ENCODE results near the gene CACNB2.

The CACNB2 gene

DNA sequence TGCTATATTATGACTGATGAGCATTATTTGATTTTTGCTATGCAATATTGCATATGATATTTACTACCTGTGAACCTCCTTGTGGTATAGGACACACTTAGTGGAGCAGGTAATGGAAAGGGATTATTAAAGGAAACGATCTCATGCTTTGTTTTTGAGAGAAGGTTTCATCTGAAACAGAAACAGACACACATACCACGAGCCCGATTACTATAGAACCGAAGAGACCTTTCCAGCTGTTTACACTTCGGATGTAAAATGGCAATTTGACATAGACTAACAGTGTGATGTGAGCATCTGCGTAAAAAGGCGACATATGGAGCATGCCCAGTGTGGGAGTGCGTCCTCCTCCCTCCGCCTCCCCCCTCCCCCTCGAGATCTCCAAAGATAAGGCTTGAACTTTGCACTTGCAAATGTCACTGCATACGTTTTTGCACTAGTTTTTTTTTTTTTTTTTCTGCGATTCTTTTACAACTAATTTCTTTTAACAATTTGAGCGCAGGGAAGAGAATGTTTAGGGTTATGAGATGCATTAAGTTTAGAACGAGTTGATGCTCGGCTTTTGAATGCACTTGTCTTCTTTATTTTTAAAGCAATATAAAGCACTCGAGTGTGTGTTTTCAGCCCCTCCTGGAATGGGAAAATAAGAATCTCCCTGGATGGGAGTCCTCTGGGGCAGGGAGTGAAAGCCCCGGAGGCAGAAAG, 260.1 kb downstream of the CACNB2 start:
- DNase-seq (ENCODE audit: low read depth): no peak
- H3K4me3 ChIP-seq (ENCODE audit: low read length): no peak overlapping the region
- TF ChIP-seq, protein P1, sequence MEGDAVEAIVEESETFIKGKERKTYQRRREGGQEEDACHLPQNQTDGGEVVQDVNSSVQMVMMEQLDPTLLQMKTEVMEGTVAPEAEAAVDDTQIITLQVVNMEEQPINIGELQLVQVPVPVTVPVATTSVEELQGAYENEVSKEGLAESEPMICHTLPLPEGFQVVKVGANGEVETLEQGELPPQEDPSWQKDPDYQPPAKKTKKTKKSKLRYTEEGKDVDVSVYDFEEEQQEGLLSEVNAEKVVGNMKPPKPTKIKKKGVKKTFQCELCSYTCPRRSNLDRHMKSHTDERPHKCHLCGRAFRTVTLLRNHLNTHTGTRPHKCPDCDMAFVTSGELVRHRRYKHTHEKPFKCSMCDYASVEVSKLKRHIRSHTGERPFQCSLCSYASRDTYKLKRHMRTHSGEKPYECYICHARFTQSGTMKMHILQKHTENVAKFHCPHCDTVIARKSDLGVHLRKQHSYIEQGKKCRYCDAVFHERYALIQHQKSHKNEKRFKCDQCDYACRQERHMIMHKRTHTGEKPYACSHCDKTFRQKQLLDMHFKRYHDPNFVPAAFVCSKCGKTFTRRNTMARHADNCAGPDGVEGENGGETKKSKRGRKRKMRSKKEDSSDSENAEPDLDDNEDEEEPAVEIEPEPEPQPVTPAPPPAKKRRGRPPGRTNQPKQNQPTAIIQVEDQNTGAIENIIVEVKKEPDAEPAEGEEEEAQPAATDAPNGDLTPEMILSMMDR (IDR thresholded peaks at IDR 0.05; ENCODE audit: insufficient read depth, low read depth, low read length, missing control alignments): no peak

DNA sequence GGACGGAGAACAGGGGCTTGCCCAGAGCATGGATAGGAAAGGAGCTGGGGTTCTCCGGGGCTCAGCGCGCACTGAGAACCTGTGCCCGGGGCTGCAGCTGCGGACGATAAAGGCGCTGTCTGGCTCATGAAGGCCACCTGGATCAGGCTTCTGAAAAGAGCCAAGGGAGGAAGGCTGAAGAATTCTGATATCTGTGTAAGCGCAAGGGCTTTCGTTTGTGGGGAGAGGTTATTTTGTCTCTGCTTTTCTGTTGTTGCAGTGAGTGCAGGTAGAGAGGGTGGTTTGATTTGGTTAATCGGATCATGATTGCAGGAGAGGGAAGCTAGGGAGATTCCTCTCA, 260.7 kb downstream of the CACNB2 start:
- no peak for DNase-seq (ENCODE audit: low read depth)
- TF ChIP-seq, protein P1 (IDR thresholded peaks at IDR 0.05; ENCODE audit: insufficient read depth, low read depth, low read length, missing control alignments): no peak
- H3K4me3 ChIP-seq (ENCODE audit: low read length): no peak overlapping the region

DNA sequence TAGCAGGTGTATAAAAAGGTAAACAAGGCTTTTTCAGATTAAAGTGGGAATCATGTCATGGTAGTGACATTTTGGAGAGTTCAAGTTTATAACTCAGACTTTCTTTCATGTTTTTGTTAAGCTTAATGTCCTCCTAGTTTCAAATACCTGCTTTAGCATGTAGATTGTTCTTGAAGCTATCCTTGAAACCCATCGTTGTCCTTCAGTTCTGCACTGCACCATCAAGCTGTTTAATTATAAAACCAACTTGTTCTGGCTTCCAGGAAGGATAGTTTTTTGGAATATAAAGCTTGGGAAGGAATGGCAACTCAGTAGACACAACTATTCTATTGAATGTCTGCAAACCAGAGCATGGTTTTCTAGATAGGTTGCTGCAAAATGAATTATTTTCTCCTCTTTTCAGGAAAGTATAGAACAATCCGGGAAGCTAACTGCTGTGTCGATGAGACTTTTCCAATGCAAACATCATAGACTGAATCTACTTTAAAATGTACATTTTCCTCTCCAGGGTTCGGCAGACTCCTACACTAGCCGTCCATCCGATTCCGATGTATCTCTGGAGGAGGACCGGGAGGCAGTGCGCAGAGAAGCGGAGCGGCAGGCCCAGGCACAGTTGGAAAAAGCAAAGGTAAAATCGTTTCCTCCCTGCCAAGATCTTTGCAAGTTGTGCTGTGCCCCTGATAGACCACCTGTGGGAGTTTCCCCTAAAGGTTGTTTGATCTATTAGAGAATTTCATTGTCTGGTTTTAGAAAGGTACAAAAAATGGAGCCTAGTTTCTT, 261.4 kb downstream of the CACNB2 start:
- TF ChIP-seq, protein P1 (IDR thresholded peaks at IDR 0.05; ENCODE audit: insufficient read depth, low read depth, low read length, missing control alignments): no peak
- H3K4me3 ChIP-seq (ENCODE audit: low read length): no peak overlapping the region
- DNase-seq (ENCODE audit: low read depth): no peak

DNA sequence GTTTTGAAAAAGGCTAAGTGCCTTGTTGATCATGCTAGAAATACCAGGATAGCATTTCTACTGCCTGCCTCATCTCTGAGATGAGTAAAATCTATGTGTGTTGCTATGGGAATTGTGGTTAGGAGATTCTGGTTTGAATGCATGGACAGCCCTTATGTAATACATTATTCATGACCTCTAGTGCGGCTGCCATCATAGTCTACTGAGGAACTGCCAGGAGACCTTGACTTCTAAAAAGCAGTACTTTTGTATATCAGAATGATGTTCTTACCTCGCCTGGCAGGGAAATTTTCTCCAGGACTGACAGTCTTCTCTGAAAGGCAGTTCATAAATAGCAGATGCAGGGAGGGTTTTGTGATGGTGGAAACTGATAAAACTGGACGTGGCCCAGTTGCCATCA, 262.6 kb downstream of the CACNB2 start:
- TF ChIP-seq, protein P1 (IDR thresholded peaks at IDR 0.05; ENCODE audit: insufficient read depth, low read depth, low read length, missing control alignments): no peak
- no peak for DNase-seq (ENCODE audit: low read depth)
- H3K4me3 ChIP-seq (ENCODE audit: low read length): no peak overlapping the region

DNA sequence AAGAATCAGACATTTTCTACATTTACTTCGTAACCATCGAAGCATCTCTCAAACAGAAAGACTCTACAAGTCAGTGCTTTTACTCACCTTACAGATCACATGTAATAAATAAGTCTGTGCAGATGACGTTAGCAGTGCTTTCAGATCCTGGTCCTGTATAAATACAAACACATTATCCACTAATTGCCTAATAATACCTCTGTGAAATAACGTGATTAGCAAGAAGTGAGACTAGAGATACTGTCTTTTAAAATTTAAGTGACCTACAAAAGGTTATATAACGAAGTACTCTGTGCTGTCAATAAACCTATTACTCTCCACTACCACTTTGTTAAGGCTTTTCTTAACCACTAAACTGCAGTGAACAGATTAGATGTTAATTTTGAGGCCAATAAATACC, 264.3 kb downstream of the CACNB2 start:
- no peak overlapping the region for H3K4me3 ChIP-seq (ENCODE audit: low read length)
- no peak for DNase-seq (ENCODE audit: low read depth)
- TF ChIP-seq, protein P1 (IDR thresholded peaks at IDR 0.05; ENCODE audit: insufficient read depth, low read depth, low read length, missing control alignments): no peak

DNA sequence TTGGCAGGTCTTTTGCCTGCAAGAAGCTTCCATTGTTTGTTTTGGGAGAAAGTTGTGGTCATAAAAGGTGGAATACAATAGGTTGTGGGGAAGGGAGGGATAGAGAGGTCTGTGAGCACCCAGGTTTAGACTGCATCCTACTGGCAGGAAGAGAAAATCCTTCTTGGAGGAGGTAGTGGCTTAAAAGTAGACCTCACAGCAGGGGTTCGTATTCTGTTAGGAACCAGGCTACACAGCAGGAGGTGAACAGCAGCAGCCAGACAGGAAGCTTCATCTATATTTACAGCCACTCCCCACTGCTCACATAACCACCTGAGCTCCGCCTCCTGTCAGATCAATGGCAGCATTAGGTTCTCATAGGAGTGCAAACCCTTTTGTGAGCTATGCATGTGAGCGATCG, 265.9 kb downstream of the CACNB2 start:
- no peak for DNase-seq (ENCODE audit: low read depth)
- no peak overlapping the region for H3K4me3 ChIP-seq (ENCODE audit: low read length)
- TF ChIP-seq, protein P1 (IDR thresholded peaks at IDR 0.05; ENCODE audit: insufficient read depth, low read depth, low read length, missing control alignments): no peak

All from epithelial cell of esophagus (primary cell).